GM12872 (cell line): ENCODE measurements around the gene PRSS48.

Experiments
- CTCF ChIP-seq: IDR thresholded peaks from 3 replicates; pipeline ENCODE4 v1.5.1; 2011; ENCODE audit warnings: low read depth, mild to moderate bottlenecking, low read length, moderate library complexity; ENCODE audit not compliant: insufficient read depth

PRSS48 gene

GRCh38 chr4:151297170-151297569 is 20.2 kb downstream of the PRSS48 start:
- TF ChIP-seq CTCF = no peak

GRCh38 chr4:151302432-151302831 is 25.5 kb downstream of the PRSS48 start:
- TF ChIP-seq CTCF = no peak

- TF ChIP-seq CTCF = no peak
These were observed 27.3 kb downstream of the PRSS48 start for GRCh38 chr4:151304226-151304625.

- no peak for TF ChIP-seq CTCF
These were observed 27.8 kb downstream of the PRSS48 start for GRCh38 chr4:151304755-151305154.

- TF ChIP-seq CTCF = no peak
These were observed 33.3 kb downstream of the PRSS48 start for GRCh38 chr4:151310124-151310728.

GRCh38 chr4:151313306-151314009 is 36.5 kb downstream of the PRSS48 start:
- no peak for TF ChIP-seq CTCF

GRCh38 chr4:151314010-151314355 is 37.0 kb downstream of the PRSS48 start:
- TF ChIP-seq CTCF = no peak
